Fibroblast of mammary gland (primary cell): ENCODE data around the gene EXOC3L2.
"Not testable (repeated sequence)": the region's sequence is repeated elsewhere in the genome, so short reads cannot be mapped to it uniquely, and the experiment has no call there.

Experiments
- DNase-seq: peaks from one replicate; pipeline ENCODE4 v3.0.0-alpha.2; 2010; ENCODE audit warnings: low read depth
- H3K4me3 ChIP-seq: 2 replicates; pipeline ENCODE4 v1.5.1; 2011; ENCODE audit warnings: low read depth, mild to moderate bottlenecking, low read length, moderate library complexity; ENCODE audit not compliant: control insufficient read depth
- CTCF ChIP-seq: conservative IDR thresholded peaks from 2 replicates; pipeline ENCODE4 v1.5.1; 2011; ENCODE audit warnings: low read depth, low read length, inconsistent platforms; ENCODE audit not compliant: control insufficient read depth, insufficient read depth

The EXOC3L2 gene

GRCh38 chr19:45244133-45244794, 943 bp downstream of the EXOC3L2 start:
- no peak for DNase-seq
- TF ChIP-seq CTCF = no peak
- H3K4me3 ChIP-seq = no peak overlapping the region

- no peak overlapping the region for H3K4me3 ChIP-seq
- no peak for TF ChIP-seq CTCF
- DNase-seq = no peak
Measured at GRCh38 chr19:45243144-45243732, 2.0 kb downstream of the EXOC3L2 start.

- H3K4me3 ChIP-seq = no peak overlapping the region
- no peak for TF ChIP-seq CTCF
Measured at GRCh38 chr19:45238556-45238955, 6.7 kb downstream of the EXOC3L2 start.

GRCh38 chr19:45235485-45235884, 9.7 kb downstream of the EXOC3L2 start:
- no peak for TF ChIP-seq CTCF
- no peak for DNase-seq
- H3K4me3 ChIP-seq = no peak overlapping the region

More at GRCh38 chr19:45238556-45238955, 6.7 kb downstream of the EXOC3L2 start:
- no peak for DNase-seq

GRCh38 chr19:45234089-45234869, 10.9 kb downstream of the EXOC3L2 start:
- no peak for TF ChIP-seq CTCF
- DNase-seq = no peak
- no peak overlapping the region for H3K4me3 ChIP-seq

GRCh38 chr19:45231891-45232290, 13.3 kb downstream of the EXOC3L2 start:
- no peak overlapping the region for H3K4me3 ChIP-seq
- TF ChIP-seq CTCF = no peak
- DNase-seq = peak; percentile 14

- not testable (repeated sequence) for DNase-seq, H3K4me3 ChIP-seq
Measured at GRCh38 chr19:45229056-45229455, 16.2 kb downstream of the EXOC3L2 start.
